BE2C (cell line): ENCODE results near the gene CPD.
"Not testable (repeated sequence)": the region's sequence is repeated elsewhere in the genome, so short reads cannot be mapped to it uniquely, and the experiment has no call there.

Experiments used
- DNase-seq: peaks from one replicate; pipeline ENCODE4 v3.0.0-alpha.2; 2020
- H3K27me3 ChIP-seq: fragments of 250-450 bp; sonication (Bioruptor Pico); 2 replicates; pipeline ENCODE4 v1.5.1; 2020; ENCODE audit warnings: mild to moderate bottlenecking
- H3K36me3 ChIP-seq: fragments of 250-450 bp; sonication (Bioruptor Pico); 2 replicates; pipeline ENCODE4 v1.5.1; 2020; ENCODE audit warnings: mild to moderate bottlenecking
- H3K4me1 ChIP-seq: fragments of 250-450 bp; sonication (Bioruptor Pico); 2 replicates; pipeline ENCODE4 v1.5.1; 2020
- H3K4me3 ChIP-seq: 2 replicates; pipeline ENCODE4 v1.5.1; 2011; ENCODE audit warnings: low read depth, low read length
- H3K9me3 ChIP-seq: fragments of 250-450 bp; sonication (Bioruptor Pico); 2 replicates; pipeline ENCODE4 v1.5.1; 2020
- TF ChIP-seq, protein P1 (sequence below): IDR thresholded peaks from 2 replicates; pipeline ENCODE4 v1.5.1; 2012; ENCODE audit warnings: mild to moderate bottlenecking, low read depth, low read length

Gene CPD

DNA sequence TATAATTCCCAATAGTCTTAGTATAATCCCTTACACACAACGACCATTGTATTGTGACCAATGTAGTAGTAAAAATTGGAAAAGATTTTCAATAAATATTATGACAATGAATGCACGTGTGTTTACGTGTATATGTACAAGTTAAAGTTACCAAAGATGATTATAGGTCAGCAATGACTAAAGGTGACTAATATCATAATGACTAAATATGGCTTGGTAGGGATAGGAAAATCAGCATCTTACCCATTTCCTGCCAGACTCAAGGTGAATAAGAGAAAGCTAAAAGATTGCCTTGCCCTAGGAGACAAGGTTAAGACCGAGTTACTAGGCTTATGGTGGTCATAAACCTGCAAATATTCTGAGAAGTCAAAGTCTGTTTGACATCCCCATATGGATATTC lies 34.4 kb downstream of the CPD start:
- no peak for DNase-seq
- Histone ChIP-seq H3K4me3 (no peak overlapping the region), H3K27me3 (no peaks in the 10 kb centered on the region), H3K36me3 (no peaks in the 10 kb centered on the region), H3K4me1 (no peaks in the 10 kb centered on the region), H3K9me3 (no peaks in the 10 kb centered on the region)
- TF ChIP-seq, protein P1, sequence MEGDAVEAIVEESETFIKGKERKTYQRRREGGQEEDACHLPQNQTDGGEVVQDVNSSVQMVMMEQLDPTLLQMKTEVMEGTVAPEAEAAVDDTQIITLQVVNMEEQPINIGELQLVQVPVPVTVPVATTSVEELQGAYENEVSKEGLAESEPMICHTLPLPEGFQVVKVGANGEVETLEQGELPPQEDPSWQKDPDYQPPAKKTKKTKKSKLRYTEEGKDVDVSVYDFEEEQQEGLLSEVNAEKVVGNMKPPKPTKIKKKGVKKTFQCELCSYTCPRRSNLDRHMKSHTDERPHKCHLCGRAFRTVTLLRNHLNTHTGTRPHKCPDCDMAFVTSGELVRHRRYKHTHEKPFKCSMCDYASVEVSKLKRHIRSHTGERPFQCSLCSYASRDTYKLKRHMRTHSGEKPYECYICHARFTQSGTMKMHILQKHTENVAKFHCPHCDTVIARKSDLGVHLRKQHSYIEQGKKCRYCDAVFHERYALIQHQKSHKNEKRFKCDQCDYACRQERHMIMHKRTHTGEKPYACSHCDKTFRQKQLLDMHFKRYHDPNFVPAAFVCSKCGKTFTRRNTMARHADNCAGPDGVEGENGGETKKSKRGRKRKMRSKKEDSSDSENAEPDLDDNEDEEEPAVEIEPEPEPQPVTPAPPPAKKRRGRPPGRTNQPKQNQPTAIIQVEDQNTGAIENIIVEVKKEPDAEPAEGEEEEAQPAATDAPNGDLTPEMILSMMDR, result no peak

GRCh38 chr17:30414486-30414885 lies 35.8 kb downstream of the CPD start:
- no peaks in the 10 kb centered on the region for H3K36me3 ChIP-seq
- TF ChIP-seq, protein P1, result no peak
- H3K9me3 ChIP-seq, result no peaks in the 10 kb centered on the region
- no peaks in the 10 kb centered on the region for H3K27me3 ChIP-seq
- no peak overlapping the region for H3K4me3 ChIP-seq
- H3K4me1 ChIP-seq, result no peaks in the 10 kb centered on the region
- DNase-seq, result no peak

GRCh38 chr17:30415491-30415890 lies 36.8 kb downstream of the CPD start:
- no peaks in the 10 kb centered on the region for H3K9me3 ChIP-seq

GRCh38 chr17:30418070-30418469 lies 39.3 kb downstream of the CPD start:
- H3K36me3 ChIP-seq, H3K9me3 ChIP-seq, H3K4me1 ChIP-seq, H3K4me3 ChIP-seq, H3K27me3 ChIP-seq, DNase-seq: not testable (repeated sequence)

More at GRCh38 chr17:30415491-30415890, 36.8 kb downstream of the CPD start:
- no peaks in the 10 kb centered on the region for H3K36me3 ChIP-seq
- no peaks in the 10 kb centered on the region for H3K4me1 ChIP-seq
- no peak overlapping the region for H3K4me3 ChIP-seq
- no peaks in the 10 kb centered on the region for H3K27me3 ChIP-seq
- TF ChIP-seq, protein P1, result no peak
- no peak for DNase-seq

GRCh38 chr17:30421592-30421991 lies 42.9 kb downstream of the CPD start:
- no peak for DNase-seq
- Histone ChIP-seq H3K27me3 (no peaks in the 10 kb centered on the region), H3K36me3 (no peaks in the 10 kb centered on the region), H3K9me3 (no peaks in the 10 kb centered on the region), H3K4me1 (no peaks in the 10 kb centered on the region), H3K4me3 (no peak overlapping the region)
- TF ChIP-seq, protein P1, result no peak

- Histone ChIP-seq H3K4me3 (no peak overlapping the region), H3K9me3 (no peaks in the 10 kb centered on the region), H3K27me3 (no peaks in the 10 kb centered on the region), H3K4me1 (no peaks in the 10 kb centered on the region), H3K36me3 (no peaks in the 10 kb centered on the region)
- TF ChIP-seq, protein P1, result no peak
- DNase-seq, result no peak
These were observed 43.4 kb downstream of the CPD start for GRCh38 chr17:30422171-30422570.

DNA sequence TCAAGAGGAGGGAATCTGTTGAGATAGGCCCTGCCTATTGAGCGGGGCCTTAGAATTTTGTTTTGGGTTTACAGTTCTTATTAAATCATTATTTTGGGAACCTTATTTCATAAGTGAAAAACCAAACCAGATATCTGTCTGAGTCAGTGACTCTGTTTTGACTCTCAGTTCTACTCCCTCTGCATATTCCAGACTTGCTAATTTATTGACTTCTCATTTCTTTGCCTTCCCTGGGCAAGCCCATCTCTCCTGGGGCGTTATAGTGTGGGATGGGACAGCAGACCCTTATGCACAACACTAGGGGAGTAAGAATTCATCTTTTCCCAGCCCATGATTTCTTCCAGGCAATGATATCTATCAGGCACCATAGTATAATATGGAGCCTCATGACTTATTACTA lies 45.7 kb downstream of the CPD start:
- no peaks in the 10 kb centered on the region for H3K9me3 ChIP-seq
- DNase-seq, result no peak
- no peaks in the 10 kb centered on the region for H3K4me1 ChIP-seq
- no peaks in the 10 kb centered on the region for H3K27me3 ChIP-seq
- TF ChIP-seq, protein P1, result no peak
- H3K4me3 ChIP-seq, result no peak overlapping the region
- H3K36me3 ChIP-seq, result no peaks in the 10 kb centered on the region
